GM10266 (cell line): ENCODE data around the gene DCTN2.
A peak's percentile ranks its signal among the peaks of the same experiment; 100 is the strongest.

Source experiments
- DNase-seq: peaks from one replicate; pipeline ENCODE4 v3.0.0; 2012; ENCODE audit errors: extremely low spot score
- TF ChIP-seq, protein P1 (sequence below): IDR thresholded peaks from 2 replicates; pipeline ENCODE4 v1.5.1; 2012; ENCODE audit warnings: mild to moderate bottlenecking, low read depth; ENCODE audit not compliant: control insufficient read depth, insufficient read depth; ENCODE audit errors: missing control alignments

Gene DCTN2

GRCh38 chr12:57586832-57587429 lies 39.9 kb upstream of the DCTN2 start:
- no peak for DNase-seq
- TF ChIP-seq, protein P1, sequence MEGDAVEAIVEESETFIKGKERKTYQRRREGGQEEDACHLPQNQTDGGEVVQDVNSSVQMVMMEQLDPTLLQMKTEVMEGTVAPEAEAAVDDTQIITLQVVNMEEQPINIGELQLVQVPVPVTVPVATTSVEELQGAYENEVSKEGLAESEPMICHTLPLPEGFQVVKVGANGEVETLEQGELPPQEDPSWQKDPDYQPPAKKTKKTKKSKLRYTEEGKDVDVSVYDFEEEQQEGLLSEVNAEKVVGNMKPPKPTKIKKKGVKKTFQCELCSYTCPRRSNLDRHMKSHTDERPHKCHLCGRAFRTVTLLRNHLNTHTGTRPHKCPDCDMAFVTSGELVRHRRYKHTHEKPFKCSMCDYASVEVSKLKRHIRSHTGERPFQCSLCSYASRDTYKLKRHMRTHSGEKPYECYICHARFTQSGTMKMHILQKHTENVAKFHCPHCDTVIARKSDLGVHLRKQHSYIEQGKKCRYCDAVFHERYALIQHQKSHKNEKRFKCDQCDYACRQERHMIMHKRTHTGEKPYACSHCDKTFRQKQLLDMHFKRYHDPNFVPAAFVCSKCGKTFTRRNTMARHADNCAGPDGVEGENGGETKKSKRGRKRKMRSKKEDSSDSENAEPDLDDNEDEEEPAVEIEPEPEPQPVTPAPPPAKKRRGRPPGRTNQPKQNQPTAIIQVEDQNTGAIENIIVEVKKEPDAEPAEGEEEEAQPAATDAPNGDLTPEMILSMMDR, result no peak

DNA sequence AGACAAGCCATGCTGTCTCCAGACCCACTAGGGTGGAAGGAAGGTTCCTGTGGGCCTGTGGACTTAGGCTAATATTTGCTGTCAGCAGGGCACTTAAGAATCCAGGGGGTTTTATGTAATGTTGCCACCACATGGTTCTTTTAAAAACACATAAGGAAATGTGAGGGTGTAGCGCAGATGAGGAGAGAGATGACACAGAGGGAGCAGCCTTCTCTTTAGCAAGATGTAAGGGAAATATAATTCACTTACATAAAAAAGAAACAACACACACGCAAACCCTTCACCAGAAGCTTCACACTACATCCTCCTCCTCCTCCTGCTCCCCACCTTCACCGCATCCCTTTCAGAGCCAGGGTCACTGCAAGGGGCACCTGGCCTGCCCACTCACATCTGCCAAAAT lies 39.1 kb upstream of the DCTN2 start:
- TF ChIP-seq, protein P1, result no peak
- no peak for DNase-seq

DNA sequence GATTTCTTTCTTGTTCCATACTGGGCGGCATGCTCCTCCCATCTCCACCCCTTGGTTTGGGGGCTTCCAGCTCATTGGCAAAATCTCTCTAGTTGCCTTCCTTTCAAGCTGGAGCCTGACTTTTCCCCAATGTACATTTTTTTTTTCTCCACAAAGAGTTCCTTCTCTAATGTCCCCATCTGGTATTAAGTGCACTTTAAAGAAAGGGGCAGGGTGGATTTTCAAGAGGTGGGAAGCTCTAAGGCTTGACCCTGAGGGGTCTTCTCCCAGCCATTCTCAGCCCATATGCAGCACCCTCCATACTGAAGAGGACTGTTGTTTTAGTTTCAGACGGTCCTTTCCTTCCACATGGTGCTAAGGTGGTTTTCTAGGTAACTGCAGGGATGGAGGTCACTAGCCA lies 38.2 kb upstream of the DCTN2 start:
- no peak for DNase-seq
- TF ChIP-seq, protein P1, result no peak

GRCh38 chr12:57584690-57585089 lies 37.7 kb upstream of the DCTN2 start:
- DNase-seq, result no peak
- TF ChIP-seq, protein P1, result no peak

GRCh38 chr12:57584050-57584449 lies 37.1 kb upstream of the DCTN2 start:
- TF ChIP-seq, protein P1, result no peak
- no peak for DNase-seq

DNA sequence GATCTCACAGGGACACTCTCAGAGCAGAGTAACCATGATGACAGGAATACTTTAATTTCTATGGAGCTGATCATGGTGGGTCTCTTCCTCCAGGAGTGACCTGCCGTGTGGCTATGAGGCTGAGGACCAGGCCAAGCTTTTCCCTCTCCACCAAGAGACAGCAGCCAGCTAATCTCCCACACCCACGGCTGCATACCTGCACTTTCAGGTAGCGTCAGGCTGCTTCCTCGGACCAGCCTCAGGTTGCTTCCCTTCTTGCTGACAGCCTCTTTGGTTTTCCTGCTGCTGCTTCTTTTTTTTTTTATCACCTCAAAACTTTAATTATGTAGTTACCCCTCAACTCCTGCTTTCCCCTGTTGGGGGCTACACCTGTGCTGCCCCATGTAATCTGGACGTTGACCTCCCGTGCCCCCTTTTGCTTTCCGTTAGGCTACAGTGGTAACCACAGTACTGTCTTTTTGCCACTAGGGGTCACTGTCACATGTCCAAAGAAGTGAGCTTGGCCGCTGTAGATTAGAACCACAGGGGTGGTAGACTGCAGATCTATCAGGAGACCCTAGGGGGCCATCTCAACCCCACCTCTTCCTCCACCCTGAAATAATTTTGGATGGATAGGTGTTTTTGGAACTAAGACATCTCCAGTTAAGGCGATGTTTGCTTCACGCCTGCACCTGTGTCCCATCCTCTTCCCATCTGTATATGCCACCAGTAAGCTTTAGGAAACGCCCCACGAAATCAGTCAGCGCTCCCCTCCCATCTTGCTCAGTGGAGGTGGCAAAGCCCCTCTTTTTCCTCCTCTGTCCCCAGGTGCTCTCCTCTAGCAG lies 36.2 kb upstream of the DCTN2 start:
- TF ChIP-seq, protein P1, result peak; percentile 93
- peak; percentile 87 for DNase-seq

GRCh38 chr12:57582440-57582839 lies 35.4 kb upstream of the DCTN2 start:
- TF ChIP-seq, protein P1, result no peak
- no peak for DNase-seq
